Activated T-helper 17 cell treated with anti-CD3 and anti-CD28 coated beads, Interleukin-2, amount 50 U/mL, for 72 hours (primary cell): Measurements from ENCODE around the gene GAB4. TPM values are rescaled to one million over a fixed set of nuclear protein-coding genes. Genes with fewer than 3 reads are reported as not detected.

Experiments used
- ATAC-seq: fragments of 150-1000 bp; cut with Tn5 transposase; replicated peaks from 2 replicates; pipeline ENCODE4 v1.10.0; 2021; ENCODE audit warnings: mild to moderate bottlenecking, moderate library complexity
- H3K27ac Mint-ChIP-seq: one replicate; pipeline ENCODE4 v1.8.0; 2022; ENCODE audit warnings: mixed read lengths
- H3K27me3 Mint-ChIP-seq: one replicate; pipeline ENCODE4 v1.8.0; 2022; ENCODE audit warnings: mixed read lengths
- H3K36me3 Mint-ChIP-seq: one replicate; pipeline ENCODE4 v1.8.0; 2022; ENCODE audit warnings: low read depth, mild to moderate bottlenecking, mixed read lengths
- H3K4me1 Mint-ChIP-seq: one replicate; pipeline ENCODE4 v1.8.0; 2022; ENCODE audit warnings: mixed read lengths
- H3K4me3 Mint-ChIP-seq: one replicate; pipeline ENCODE4 v1.8.0; 2022; ENCODE audit warnings: mild to moderate bottlenecking, mixed read lengths
- H3K9me3 Mint-ChIP-seq: one replicate; pipeline ENCODE4 v1.8.0; 2022; ENCODE audit warnings: mixed read lengths
- total RNA-seq, 2 donors: library from RNA; stranded (reverse); gene quantifications; one replicate each; pipeline ENCODE4 v1.2.3, GENCODE V29; 2022

GAB4 gene
- total RNA-seq, 2 donors from 2014 or later = not detected

- no peaks in the 10 kb centered on the region for H3K4me1 Mint-ChIP-seq
- no peaks in the 10 kb centered on the region for H3K36me3 Mint-ChIP-seq
- H3K27ac Mint-ChIP-seq = no peak overlapping the region
- no peak overlapping the region for H3K4me3 Mint-ChIP-seq
- no peak for ATAC-seq
- H3K27me3 Mint-ChIP-seq = peaks cover 29% of the 10 kb centered on the region
- no peaks in the 10 kb centered on the region for H3K9me3 Mint-ChIP-seq
These were observed 38.3 kb downstream of the GAB4 start for GRCh38 chr22:16969508-16970327.

DNA sequence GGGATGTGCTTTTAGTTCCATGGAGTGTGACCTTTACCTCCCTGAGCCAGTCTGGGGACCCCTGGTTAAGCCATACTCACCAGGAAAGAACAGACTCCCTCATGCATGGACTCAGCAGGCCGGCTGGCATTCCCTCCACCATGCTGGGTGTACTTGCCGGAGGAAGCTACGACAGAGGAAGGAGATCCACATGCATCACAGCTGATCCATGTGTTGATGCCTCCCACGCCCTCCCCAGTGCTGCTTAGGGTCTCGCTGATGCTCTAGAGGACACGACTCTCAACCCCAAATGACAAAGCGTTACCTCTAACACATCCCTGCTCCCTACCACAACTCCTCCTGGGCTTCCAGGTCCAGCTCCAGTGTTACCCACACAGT, 39.8 kb downstream of the GAB4 start:
- no peaks in the 10 kb centered on the region for H3K4me1 Mint-ChIP-seq
- H3K4me3 Mint-ChIP-seq = no peak overlapping the region
- H3K9me3 Mint-ChIP-seq = no peaks in the 10 kb centered on the region
- no peak overlapping the region for H3K27ac Mint-ChIP-seq
- H3K36me3 Mint-ChIP-seq = no peaks in the 10 kb centered on the region
- no peak for ATAC-seq
- H3K27me3 Mint-ChIP-seq = peaks cover 23% of the 10 kb centered on the region

GRCh38 chr22:16967453-16968217, 40.4 kb downstream of the GAB4 start:
- no peaks in the 10 kb centered on the region for H3K4me1 Mint-ChIP-seq
- no peaks in the 10 kb centered on the region for H3K9me3 Mint-ChIP-seq
- no peaks in the 10 kb centered on the region for H3K36me3 Mint-ChIP-seq
- no peak overlapping the region for H3K27ac Mint-ChIP-seq
- H3K4me3 Mint-ChIP-seq = no peak overlapping the region
- peaks cover 18% of the 10 kb centered on the region for H3K27me3 Mint-ChIP-seq
- no peak for ATAC-seq

GRCh38 chr22:16966251-16966650, 41.8 kb downstream of the GAB4 start:
- no peaks in the 10 kb centered on the region for H3K36me3 Mint-ChIP-seq
- no peak overlapping the region for H3K4me3 Mint-ChIP-seq
- no peaks in the 10 kb centered on the region for H3K9me3 Mint-ChIP-seq
- no peak for ATAC-seq
- no peak overlapping the region for H3K27ac Mint-ChIP-seq
- no peaks in the 10 kb centered on the region for H3K4me1 Mint-ChIP-seq
- H3K27me3 Mint-ChIP-seq = peaks cover 8% of the 10 kb centered on the region

GRCh38 chr22:16965560-16965959, 42.5 kb downstream of the GAB4 start:
- ATAC-seq = no peak
- Mint-ChIP-seq H3K4me1 (no peaks in the 10 kb centered on the region), H3K27ac (no peak overlapping the region)

GRCh38 chr22:16965083-16965482, 42.9 kb downstream of the GAB4 start:
- no peak for ATAC-seq
- no peak overlapping the region for H3K4me3 Mint-ChIP-seq
- no peak overlapping the region for H3K27ac Mint-ChIP-seq
- peaks cover 4% of the 10 kb centered on the region for H3K27me3 Mint-ChIP-seq
- no peaks in the 10 kb centered on the region for H3K36me3 Mint-ChIP-seq
- no peaks in the 10 kb centered on the region for H3K4me1 Mint-ChIP-seq
- no peaks in the 10 kb centered on the region for H3K9me3 Mint-ChIP-seq

More at GRCh38 chr22:16965560-16965959, 42.5 kb downstream of the GAB4 start:
- Mint-ChIP-seq H3K9me3 (no peaks in the 10 kb centered on the region), H3K27me3 (peaks cover 7% of the 10 kb centered on the region), H3K36me3 (no peaks in the 10 kb centered on the region), H3K4me3 (no peak overlapping the region)

DNA sequence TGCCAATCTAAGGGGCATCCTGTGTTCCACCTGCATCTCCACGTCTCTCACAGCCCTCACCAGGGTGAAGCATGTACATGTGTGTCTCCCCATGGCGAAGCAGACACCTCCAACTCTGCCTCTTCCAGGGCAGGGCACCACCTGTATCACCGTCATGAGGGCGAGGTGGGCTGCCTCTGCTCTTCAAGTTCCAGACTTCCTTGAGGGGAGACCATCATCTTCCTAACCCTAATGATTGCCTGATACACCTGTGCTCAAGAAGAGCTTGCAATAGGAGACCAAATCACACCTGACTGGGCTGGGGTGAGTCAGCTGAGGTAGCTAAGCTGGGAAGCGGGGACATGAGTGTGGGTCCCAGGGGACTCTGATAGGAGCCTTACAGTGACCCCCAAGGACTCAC, 43.7 kb downstream of the GAB4 start:
- Mint-ChIP-seq H3K9me3 (no peaks in the 10 kb centered on the region), H3K36me3 (no peaks in the 10 kb centered on the region), H3K27ac (no peak overlapping the region), H3K4me1 (no peaks in the 10 kb centered on the region), H3K27me3 (no peaks in the 10 kb centered on the region), H3K4me3 (no peak overlapping the region)
- no peak for ATAC-seq

DNA sequence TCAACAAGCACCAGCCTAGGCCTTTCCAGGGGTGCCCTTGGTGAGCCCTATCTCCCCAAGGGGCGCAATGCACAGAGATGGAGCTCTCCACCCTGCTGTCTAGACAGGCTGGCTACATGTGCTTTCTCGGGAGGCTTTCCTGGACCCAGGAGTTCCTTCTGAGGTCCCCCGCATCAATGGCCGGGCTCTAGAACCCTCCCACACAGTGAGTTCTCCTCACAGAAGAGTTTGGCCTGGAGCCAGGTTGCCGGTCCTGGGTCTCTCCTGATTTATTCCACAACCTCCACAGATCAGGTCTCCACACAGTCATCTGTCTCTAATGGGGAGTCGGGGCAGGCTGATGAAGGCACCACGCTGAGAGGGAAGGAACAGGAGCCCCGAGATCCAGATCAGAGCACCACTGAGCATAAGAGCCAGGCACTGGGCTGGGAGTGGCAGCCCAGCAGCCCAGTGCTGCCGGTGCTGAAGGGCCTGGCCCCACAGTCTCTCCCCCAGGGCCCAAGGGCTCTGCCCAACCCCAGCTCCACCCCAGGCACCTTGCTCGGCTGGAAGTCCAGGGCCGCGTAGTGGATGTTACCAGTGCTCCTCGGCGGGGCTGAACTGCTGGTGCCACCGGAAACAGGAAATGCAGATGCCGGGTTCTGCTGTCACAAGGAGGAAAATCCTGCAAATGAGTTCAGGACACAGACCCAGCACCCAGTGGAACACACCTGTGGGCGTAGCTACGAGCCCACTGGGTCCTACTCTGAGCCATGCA, 44.7 kb downstream of the GAB4 start:
- Mint-ChIP-seq H3K4me3 (no peak overlapping the region), H3K36me3 (no peaks in the 10 kb centered on the region), H3K27ac (no peak overlapping the region), H3K9me3 (no peaks in the 10 kb centered on the region), H3K4me1 (no peaks in the 10 kb centered on the region), H3K27me3 (no peaks in the 10 kb centered on the region)
- ATAC-seq = no peak

DNA sequence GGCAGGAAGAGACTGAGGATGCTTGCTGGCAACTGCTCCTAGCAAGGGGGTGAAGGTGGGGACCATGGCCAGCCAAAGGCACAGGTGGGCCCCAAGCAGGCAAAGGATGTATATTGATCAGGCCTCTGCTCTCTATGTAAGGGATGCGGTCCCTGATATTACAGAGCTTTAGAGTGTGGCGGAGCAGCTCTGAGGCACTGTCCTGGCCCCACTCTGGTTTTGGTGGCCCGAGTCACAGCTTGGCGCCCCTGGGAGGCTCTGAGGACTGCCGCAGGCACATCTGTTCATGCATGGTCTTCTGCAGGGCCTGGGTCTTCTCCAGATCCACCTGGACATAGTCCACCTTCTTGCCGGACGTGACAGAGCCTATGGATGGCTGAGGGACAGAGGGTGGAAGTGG, 45.5 kb downstream of the GAB4 start:
- ATAC-seq = no peak
- Mint-ChIP-seq H3K4me1 (no peaks in the 10 kb centered on the region), H3K27me3 (no peaks in the 10 kb centered on the region), H3K9me3 (no peaks in the 10 kb centered on the region), H3K27ac (no peak overlapping the region), H3K36me3 (no peaks in the 10 kb centered on the region), H3K4me3 (no peak overlapping the region)

GRCh38 chr22:16961477-16962186, 46.4 kb downstream of the GAB4 start:
- no peaks in the 10 kb centered on the region for H3K36me3 Mint-ChIP-seq
- H3K4me1 Mint-ChIP-seq = no peaks in the 10 kb centered on the region

GRCh38 chr22:16960884-16961249, 47.2 kb downstream of the GAB4 start:
- no peaks in the 10 kb centered on the region for H3K27me3 Mint-ChIP-seq
- no peak for ATAC-seq
- H3K36me3 Mint-ChIP-seq = no peaks in the 10 kb centered on the region
- H3K4me3 Mint-ChIP-seq = no peak overlapping the region
- no peaks in the 10 kb centered on the region for H3K4me1 Mint-ChIP-seq
- H3K27ac Mint-ChIP-seq = no peak overlapping the region
- H3K9me3 Mint-ChIP-seq = no peaks in the 10 kb centered on the region

More at GRCh38 chr22:16961477-16962186, 46.4 kb downstream of the GAB4 start:
- H3K27me3 Mint-ChIP-seq = no peaks in the 10 kb centered on the region
- no peaks in the 10 kb centered on the region for H3K9me3 Mint-ChIP-seq
- no peak for ATAC-seq
- no peak overlapping the region for H3K4me3 Mint-ChIP-seq
- H3K27ac Mint-ChIP-seq = no peak overlapping the region

- Mint-ChIP-seq H3K4me3 (no peak overlapping the region), H3K4me1 (no peaks in the 10 kb centered on the region), H3K9me3 (no peaks in the 10 kb centered on the region), H3K27me3 (no peaks in the 10 kb centered on the region), H3K36me3 (no peaks in the 10 kb centered on the region), H3K27ac (no peak overlapping the region)
- ATAC-seq = no peak
These were observed 47.7 kb downstream of the GAB4 start for GRCh38 chr22:16960220-16960883.

DNA sequence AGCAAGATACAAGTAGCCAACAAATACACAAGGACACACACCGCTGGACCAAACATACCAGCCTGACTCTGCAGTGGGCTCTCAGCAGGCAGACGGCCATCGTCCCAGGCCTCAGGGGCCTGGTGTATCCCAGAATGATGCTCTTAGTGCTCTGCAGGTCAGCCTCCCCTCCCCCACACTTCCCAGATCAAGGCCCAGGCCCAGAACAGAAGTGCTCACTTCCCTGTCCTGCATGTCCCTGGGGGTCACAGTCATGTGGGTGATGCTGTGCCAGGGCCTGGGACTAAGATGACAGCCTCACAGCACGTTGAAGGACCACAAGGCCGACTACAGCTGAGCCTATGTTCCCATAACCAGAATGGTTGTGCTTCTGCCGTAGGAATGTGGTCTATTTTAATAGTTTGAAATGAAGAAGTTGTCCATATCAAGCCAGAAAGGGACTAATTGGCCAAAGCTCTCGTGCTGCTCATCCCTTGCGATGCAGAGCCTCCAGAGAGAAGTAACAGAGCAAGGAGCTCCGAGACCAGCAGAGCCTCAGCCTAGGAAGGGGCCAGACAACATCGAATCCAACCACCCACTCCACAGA, 48.6 kb downstream of the GAB4 start:
- H3K36me3 Mint-ChIP-seq = no peaks in the 10 kb centered on the region
- no peak for ATAC-seq
- H3K4me1 Mint-ChIP-seq = no peaks in the 10 kb centered on the region
- H3K9me3 Mint-ChIP-seq = no peaks in the 10 kb centered on the region
- no peak overlapping the region for H3K4me3 Mint-ChIP-seq
- no peaks in the 10 kb centered on the region for H3K27me3 Mint-ChIP-seq
- H3K27ac Mint-ChIP-seq = no peak overlapping the region
